ENCODE results near the gene METTL16. TPM values are rescaled to one million over a fixed set of nuclear protein-coding genes. Genes with fewer than 3 reads are reported as not detected.

The METTL16 gene
- total and polyA plus RNA-seq, 9 of the 15 experiments (the other 6 are each of a cell fraction or from before 2014, with no cell fraction given): 12.1 to 30.5 (median 19.8) TPM

DNA sequence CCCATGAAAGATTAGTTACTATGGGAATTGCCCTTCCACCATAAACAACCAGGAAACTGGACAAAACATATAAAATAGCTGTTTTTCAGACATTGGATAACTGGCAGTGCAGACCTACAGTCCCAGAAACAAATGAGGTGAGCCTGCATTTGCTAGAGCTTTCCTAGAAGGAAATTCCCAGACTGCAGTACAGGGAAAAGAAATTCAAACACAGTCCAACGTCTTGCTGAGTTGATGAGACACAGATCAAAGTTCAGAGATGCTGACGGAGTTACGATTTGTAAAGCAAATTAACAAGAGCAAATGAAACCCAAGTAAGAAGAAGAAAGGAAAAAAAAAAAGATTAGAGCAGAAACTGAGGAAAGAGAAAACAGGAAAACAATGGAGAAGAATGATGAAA, 69.5 kb downstream of the METTL16 start:
- FAIRE-seq: no peak
- intact Hi-C loops (cut with micrococcal nuclease): no loop called here
- TF ChIP-seq TSHZ1 (CRISPR knock-in tag; IDR thresholded peaks at IDR 0.05): no peak
- TF ChIP-seq TCF3 (CRISPR knock-in tag; IDR thresholded peaks at IDR 0.05): no peak
- TF ChIP-seq, protein P1, sequence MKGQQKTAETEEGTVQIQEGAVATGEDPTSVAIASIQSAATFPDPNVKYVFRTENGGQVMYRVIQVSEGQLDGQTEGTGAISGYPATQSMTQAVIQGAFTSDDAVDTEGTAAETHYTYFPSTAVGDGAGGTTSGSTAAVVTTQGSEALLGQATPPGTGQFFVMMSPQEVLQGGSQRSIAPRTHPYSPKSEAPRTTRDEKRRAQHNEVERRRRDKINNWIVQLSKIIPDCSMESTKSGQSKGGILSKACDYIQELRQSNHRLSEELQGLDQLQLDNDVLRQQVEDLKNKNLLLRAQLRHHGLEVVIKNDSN (CRISPR knock-in tag; IDR thresholded peaks at IDR 0.05): no peak
- TF ChIP-seq PML (IDR thresholded peaks at IDR 0.05; ENCODE audit: low read length): no peak
- no peak for TF ChIP-seq RFX1 (IDR thresholded peaks at IDR 0.05)
- no peak for TF ChIP-seq CXXC5 (CRISPR knock-in tag; IDR thresholded peaks at IDR 0.05)
- no peak for TF ChIP-seq ZNF431 (CRISPR knock-in tag; IDR thresholded peaks at IDR 0.05)
- TF ChIP-seq IRF1 (CRISPR knock-in tag; IDR thresholded peaks at IDR 0.05; ENCODE audit: borderline replicate concordance): no peak
- TF ChIP-seq FOS (IDR thresholded peaks at IDR 0.05; ENCODE audit: extremely low read depth, insufficient read length): no peak
- no peak for TF ChIP-seq PYGO2 (tag; IDR thresholded peaks at IDR 0.05)
- TF ChIP-seq, protein P2, sequence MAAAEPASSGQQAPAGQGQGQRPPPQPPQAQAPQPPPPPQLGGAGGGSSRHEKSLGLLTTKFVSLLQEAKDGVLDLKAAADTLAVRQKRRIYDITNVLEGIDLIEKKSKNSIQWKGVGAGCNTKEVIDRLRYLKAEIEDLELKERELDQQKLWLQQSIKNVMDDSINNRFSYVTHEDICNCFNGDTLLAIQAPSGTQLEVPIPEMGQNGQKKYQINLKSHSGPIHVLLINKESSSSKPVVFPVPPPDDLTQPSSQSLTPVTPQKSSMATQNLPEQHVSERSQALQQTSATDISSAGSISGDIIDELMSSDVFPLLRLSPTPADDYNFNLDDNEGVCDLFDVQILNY (CRISPR knock-in tag; IDR thresholded peaks at IDR 0.05): no peak
- no peak for TF ChIP-seq PTBP1 (IDR thresholded peaks at IDR 0.05; ENCODE audit: low read depth, low read length)
- ChIA-PET POLR2A (no interaction called here), CTCF (ENCODE audit: low intra/inter-chr PET ratio) (no interaction called here)
- H3K9me1 ChIP-seq (ENCODE audit: control insufficient read depth, insufficient read depth, low read length): no peaks in the 10 kb centered on the region
- no peaks in the 10 kb centered on the region for H3K4me1 ChIP-seq (replicated peaks in 1 of 2; ENCODE audit: control insufficient read depth in 2 of 2, insufficient read depth in 2 of 2, low read length in 2 of 2)
- in situ Hi-C loops (cut with MboI): no loop called here
- DNase-seq (ENCODE audit: extremely low read depth in 1 of 4, low spot score in 3 of 4): no peak
- H3K36me3 ChIP-seq (ENCODE audit: control insufficient read depth, insufficient read depth, low read length): peaks cover 33% of the 10 kb centered on the region
- H3K9me3 ChIP-seq (replicated peaks; ENCODE audit: control insufficient read depth, insufficient read depth, low read depth, low read length): no peaks in the 10 kb centered on the region
- H3K4me2 ChIP-seq (ENCODE audit: insufficient read depth, low read length): no peak overlapping the region
- no peaks in the 10 kb centered on the region for H3K27me3 ChIP-seq (ENCODE audit: control insufficient read depth in 2 of 2, insufficient read depth in 2 of 2, low read length in 2 of 2)
- H3K4me3 ChIP-seq: no peak overlapping the region
- no TSS peak for BruUV-seq (replicated peaks)
- no peaks in the 10 kb centered on the region for H3K79me2 ChIP-seq (ENCODE audit: control insufficient read depth, insufficient read depth, low read length)
- ATAC-seq: no peak
- no peak overlapping the region for H3K27ac ChIP-seq (ENCODE audit: extremely low read depth, low read depth, low read length)
- no peak overlapping the region for H2AFZ ChIP-seq (ENCODE audit: low read depth, low read length)
- no peaks in the 10 kb centered on the region for H4K20me1 ChIP-seq (replicated peaks; ENCODE audit: control insufficient read depth, insufficient read depth, low read length)
- no peak overlapping the region for H3K9ac ChIP-seq (ENCODE audit: insufficient read depth in 1 of 2, low read depth in 2 of 2, low read length in 2 of 2)
- 59% methylated on average over 2 of the region's 3 CpGs for WGBS (ENCODE audit: insufficient coverage, low coverage, missing lambda C conversion rate)

All from K562 (cell line).